Measurements from ENCODE around the gene FDPS.
"Not testable (repeated sequence)": the region's sequence is repeated elsewhere in the genome, so short reads cannot be mapped to it uniquely, and the experiment has no call there.

Gene FDPS

DNA sequence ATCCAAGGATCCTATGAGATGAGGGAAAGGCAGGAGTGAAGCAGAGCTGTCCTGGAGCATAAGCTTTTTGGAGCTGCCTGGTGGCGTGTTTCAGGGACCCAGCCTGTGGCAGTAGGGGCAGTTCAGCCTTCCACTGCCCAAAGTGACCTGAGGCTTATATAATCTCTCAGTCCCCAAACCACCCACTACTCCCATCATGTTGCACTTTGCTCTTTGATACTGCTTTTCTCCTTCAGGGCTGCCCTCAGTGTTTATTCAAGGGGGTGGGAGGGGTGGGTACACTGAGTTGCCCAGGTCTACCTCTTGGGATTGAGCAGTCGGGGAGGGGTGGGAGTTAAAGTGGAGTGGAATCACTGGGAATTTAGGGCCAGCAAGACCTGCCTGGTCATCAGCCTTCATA lies 22.1 kb upstream of the FDPS start:
- DNase-seq = no peak

- DNase-seq = no peak
Observed at GRCh38 chr1:155287987-155288543, 20.6 kb upstream of the FDPS start.

- not testable (repeated sequence) for DNase-seq
Observed at GRCh38 chr1:155291006-155291405, 17.7 kb upstream of the FDPS start.

- no peak for DNase-seq
Observed at GRCh38 chr1:155293086-155293749, 15.4 kb upstream of the FDPS start.

DNA sequence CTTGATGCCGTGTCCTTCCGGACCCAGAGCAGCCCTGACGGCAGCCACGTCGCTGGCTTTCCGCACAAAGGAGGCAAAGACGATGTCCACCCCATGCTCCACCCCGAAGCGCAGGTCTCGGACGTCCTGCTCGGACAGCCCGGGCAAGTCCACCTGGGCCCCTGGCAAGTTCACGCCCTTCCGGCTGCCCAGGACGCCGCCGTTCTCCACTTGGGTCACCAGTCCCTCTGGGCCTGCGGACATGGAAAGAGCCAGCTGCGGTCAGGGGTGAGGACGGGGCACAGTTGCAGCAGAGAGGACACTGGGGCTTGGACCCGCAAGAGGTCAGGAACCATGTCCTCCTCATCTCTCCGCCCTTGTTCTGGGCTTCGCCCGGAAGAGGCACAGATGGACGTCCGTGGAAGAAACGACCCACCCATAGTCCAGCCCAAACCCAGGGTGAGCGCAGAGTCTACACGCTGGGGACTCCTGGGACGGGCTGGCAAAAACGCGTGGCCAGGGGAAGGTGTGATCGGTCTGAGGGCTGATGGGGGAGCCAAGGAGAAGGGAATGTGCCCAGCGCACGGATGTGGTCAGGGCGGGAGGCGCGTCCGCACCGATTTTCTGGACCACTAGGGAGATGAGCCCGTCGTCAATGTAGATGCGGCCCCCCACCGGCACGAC lies 14.0 kb upstream of the FDPS start:
- no peak for DNase-seq

- no peak for DNase-seq
Observed at GRCh38 chr1:155295183-155295941, 13.3 kb upstream of the FDPS start.

DNA sequence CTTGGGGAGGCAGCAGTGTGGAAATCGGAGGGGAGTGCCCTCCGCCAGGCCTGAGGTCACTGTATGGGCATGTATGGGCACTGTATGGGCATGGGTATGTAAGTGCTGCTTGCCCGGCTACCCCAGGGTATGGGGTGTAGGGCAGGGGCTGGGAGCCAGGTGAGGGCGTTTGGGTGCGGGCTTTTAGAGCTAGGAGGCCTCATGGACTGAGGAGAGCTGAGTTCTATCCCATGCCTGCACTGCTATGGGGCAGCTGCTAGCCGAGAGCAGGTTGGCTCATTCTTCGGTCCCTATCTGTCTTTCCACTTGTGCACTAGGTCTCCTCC lies 12.8 kb upstream of the FDPS start:
- DNase-seq = no peak

DNA sequence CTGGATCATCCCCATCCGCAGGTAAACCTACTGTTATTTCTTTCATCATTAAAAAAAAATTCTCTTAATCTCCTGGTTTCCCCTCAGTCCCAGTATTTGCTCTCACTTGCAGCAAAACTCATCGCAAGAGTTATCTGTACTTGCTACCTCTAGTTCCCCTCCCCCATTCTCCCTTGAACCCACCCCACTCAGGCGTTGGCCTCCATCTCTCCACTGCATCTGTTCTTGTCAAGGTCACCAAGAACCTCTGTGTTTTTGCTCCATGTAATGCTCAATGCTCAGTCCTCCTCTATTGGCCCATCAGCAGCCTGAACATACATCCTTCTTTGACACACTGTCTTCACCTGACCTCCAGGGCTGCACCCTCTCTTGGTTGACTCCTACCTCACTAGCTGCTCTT lies 12.0 kb upstream of the FDPS start:
- no peak for DNase-seq

DNA sequence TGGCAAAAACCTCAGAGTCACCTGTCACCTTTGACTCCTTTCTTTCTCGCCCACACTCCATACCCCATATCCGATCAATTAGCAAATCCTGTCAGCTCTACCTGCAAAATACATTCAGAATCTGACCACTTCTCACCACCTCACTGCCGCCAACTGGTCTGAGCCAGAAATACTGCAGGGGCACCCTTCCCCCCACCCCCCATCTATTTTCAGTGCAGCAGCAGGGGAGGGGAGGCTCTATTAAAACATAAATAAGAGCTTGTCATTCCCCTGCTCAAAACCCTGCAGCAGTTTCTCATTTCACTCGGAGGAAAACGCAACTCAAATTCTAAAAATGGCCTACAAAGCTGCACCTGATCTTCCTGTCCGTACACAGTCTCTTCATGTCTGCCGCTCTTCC lies 11.3 kb upstream of the FDPS start:
- DNase-seq = no peak

DNA sequence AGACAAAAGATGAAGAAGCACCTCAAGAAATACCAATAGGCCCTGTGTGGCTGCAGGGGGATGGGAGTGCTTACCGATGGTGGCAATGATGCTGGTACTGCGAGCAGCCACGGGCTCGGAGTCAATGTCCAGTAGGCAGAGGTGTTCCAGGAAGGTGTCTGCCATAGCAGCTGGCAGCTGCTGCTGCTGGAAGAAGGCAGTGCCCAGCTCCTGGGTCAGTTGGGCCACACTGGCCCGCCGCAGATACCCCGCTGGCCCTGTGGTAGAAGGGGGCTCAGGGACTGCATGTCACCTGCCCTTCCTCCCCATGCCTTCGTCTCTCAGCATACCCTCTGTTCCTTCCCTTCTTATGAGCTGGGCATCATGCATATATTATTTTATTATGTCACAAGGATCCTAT lies 8.6 kb upstream of the FDPS start:
- DNase-seq = no peak

DNA sequence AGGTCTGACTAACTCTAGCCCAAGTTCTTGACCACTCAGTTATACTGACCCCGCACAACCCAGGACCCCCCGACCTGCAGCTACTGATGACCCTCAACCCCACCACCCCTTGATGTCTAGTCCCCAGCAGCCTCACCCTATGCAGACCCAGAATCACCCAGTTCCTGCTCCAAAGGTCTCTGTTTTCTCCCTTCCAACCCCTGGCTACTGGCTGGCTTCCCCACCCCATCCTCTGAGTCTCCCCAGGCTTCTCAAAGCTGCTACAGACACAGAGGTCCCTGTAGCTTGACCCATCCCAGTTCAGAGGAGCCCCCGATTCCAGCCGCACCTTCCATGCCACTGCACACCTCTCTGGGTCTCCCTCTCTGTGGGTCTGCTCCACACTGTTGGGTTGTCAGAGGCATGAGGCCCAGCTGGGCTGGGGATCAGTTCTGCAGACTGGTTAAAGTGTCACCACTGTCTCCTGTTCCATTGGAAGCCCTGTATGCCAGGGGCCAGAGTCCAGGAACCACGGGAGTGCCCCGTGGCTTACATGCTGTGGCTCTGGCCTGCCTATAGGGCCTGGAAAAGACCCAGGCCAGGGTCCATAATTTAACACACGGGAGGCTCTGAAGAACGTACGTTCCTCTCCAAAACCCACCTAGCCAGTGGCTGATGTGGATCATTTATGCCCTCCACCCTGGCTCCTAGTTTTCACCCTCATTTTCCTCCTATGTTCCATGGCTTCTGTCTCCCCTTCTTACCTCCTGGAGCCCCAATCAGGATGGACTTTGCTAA lies 7.9 kb upstream of the FDPS start:
- DNase-seq = no peak

GRCh38 chr1:155301342-155301841 lies 7.3 kb upstream of the FDPS start, which contains the start of gene PKLR:
TSS of gene PKLR (minus strand) at chr1:155301438. CDS start at chr1:155301395, 43 bp downstream.
- DNase-seq = no peak

GRCh38 chr1:155304558-155305063 lies 4.1 kb upstream of the FDPS start:
- no peak for DNase-seq

DNA sequence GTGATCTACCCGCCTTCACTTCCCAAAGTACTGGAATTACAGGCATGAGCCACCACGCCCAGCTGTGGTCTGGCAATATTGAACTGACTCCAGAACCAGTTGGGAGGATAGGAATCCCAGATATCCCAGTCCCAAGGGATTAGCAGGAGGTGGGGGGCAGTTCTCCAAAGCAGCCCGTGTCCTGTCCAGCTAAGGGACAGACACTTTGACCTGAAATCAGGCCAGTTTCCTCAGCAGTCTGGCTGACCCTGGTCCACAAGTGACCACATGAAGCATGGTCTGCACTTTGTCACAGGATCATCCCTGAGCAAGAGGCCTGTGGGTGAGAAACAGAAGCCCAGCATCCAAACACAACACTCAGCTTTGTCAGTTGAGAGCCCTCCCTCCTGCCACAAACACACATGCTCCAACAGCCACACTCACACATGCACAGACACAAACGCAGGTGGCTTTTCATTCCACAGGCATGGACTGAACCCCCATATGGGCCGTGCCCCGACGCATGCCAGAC lies 2.7 kb upstream of the FDPS start:
- DNase-seq = no peak

- DNase-seq = no peak
Observed at GRCh38 chr1:155307247-155307740, 1.4 kb upstream of the FDPS start.

DNA sequence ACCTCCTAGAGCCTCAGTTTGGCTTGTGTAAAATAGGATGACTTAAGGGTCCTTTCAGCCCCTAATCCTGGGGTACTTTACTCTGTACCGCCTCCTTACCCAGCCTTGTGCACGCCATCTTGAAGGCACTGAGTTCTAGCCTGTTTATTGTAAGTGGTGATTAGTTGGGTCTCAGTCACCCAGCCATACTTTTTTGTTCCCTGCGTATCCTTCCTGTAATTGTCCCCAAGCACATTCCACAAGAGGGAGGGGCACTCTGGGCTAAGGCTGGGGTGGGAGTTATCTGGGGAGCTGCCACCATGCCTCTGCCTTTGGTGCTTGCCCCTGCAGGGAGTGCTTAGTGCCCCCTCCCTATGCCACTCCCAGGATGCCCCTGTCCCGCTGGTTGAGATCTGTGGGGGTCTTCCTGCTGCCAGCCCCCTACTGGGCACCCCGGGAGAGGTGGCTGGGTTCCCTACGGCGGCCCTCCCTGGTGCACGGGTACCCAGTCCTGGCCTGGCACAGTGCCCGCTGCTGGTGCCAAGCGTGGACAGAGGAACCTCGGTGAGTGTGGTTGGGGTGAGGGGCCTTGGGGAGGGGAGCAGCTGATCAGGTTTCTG lies 856 bp downstream of the FDPS start:
- DNase-seq = no peak

DNA sequence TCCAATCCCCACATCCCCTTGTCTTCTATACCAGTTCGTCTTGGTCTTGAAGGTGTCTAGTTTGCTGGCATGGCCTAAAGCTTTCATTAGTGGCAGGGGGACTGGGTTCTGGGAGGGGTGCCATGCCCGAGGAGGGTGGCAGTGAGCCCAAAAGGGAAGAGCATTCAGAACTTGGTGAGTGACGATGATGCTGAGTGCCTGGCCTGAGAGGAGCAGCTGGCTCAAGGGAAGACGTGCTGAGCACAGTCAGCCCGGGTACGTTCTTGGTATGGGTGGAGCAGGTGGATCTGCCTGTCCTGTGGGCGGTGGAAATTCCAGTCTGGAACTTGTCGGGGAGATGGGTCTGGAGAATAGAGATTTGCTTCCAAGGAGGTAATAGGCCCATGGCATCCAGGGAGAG lies 4.6 kb downstream of the FDPS start:
- DNase-seq = no peak

- no peak for DNase-seq
Observed at GRCh38 chr1:155316922-155317321, 8.3 kb downstream of the FDPS start.

GRCh38 chr1:155318082-155318481 lies 9.4 kb downstream of the FDPS start:
- DNase-seq = no peak

- no peak for DNase-seq
Observed at GRCh38 chr1:155319536-155319935, 10.9 kb downstream of the FDPS start.

DNA sequence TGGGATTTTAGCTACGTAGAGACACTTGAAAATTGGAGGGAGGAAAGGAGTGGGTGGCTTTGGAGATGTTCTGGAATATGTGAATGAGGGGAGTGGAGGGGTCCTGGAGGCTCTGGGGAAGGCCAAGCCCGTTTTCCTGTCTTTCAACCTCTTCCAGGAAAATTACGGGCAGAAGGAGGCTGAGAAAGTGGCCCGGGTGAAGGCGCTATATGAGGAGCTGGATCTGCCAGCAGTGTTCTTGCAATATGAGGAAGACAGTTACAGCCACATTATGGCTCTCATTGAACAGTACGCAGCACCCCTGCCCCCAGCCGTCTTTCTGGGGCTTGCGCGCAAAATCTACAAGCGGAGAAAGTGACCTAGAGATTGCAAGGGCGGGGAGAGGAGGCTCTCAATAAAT lies 11.6 kb downstream of the FDPS start:
- DNase-seq = no peak

Measured in activated CD8-positive, alpha-beta memory T cell treated with anti-CD3 and anti-CD28 coated beads, Interleukin-2, amount 50 U/mL, for 48 hours (primary cell).